Ascending aorta (tissue), 2 donors: ENCODE results near the gene B3GAT3. TPM values are rescaled to one million over a fixed set of nuclear protein-coding genes. Genes with fewer than 3 reads are reported as not detected.
A peak's percentile ranks its signal among the peaks of the same experiment; 100 is the strongest.
"Not testable (repeated sequence)": the region's sequence is repeated elsewhere in the genome, so short reads cannot be mapped to it uniquely, and the experiment has no call there.

ENCODE experiments used
- DNase-seq, 2 donors: peaks; one replicate each; pipeline ENCODE4 v3.0.0-alpha.2; 2019; ENCODE audit warnings: low spot score in 2 of 2
- H3K27ac ChIP-seq, 2 donors: fragments of 200-600 bp; sonication (generic); one replicate each; pipeline ENCODE4 v1.5.1; 2016 to 2017; ENCODE audit warnings: mild to moderate bottlenecking in 1 of 2
- H3K27me3 ChIP-seq: fragments of 200-600 bp; sonication (generic); one replicate; pipeline ENCODE4 v1.5.1; 2017
- H3K36me3 ChIP-seq, 2 donors: fragments of 200-600 bp; sonication (generic); one replicate each; pipeline ENCODE4 v1.5.1; 2016
- H3K4me1 ChIP-seq, 2 donors: fragments of 200-600 bp; sonication (generic); one replicate each; pipeline ENCODE4 v1.5.1; 2016 to 2017; ENCODE audit warnings: mild to moderate bottlenecking in 1 of 2
- H3K4me3 ChIP-seq, 2 donors: fragments of 200-600 bp; sonication (generic); one replicate each; pipeline ENCODE4 v1.5.1; 2016 to 2017; ENCODE audit warnings: mild to moderate bottlenecking in 1 of 2
- H3K9me3 ChIP-seq, 2 donors: fragments of 200-600 bp; sonication (generic); one replicate each; pipeline ENCODE4 v1.5.1; 2016
- intact Hi-C: fragments of 100-400 bp; cut with DNase I; formaldehyde crosslinking; loops from one replicate; pipeline ENCODE4 v1.15.1; 2023
- total RNA-seq: library from RNA; depleted of rRNA; stranded (reverse); fragments of >200 nt; gene quantifications from one replicate; pipeline ENCODE4 v1.1.0, GENCODE V29; 2016
- TF ChIP-seq, protein P1 (sequence below), 3 experiments: fragments of 200-600 bp in 2 of 3; fragments of 450-650 bp in 1 of 3; sonication (generic) in 2 of 3; IDR thresholded peaks; one replicate each; pipeline ENCODE4 v1.5.1; 2016 to 2019; ENCODE audit warnings: antibody characterized with exemption in 3 of 3, mild to moderate bottlenecking in 1 of 3, moderate library complexity in 1 of 3

B3GAT3 gene
- total RNA-seq, 1 donor from 2014 or later: 61.3 TPM

GRCh38 chr11:62632492-62632891 lies 10.7 kb upstream of the B3GAT3 start:
- TF ChIP-seq, protein P1, sequence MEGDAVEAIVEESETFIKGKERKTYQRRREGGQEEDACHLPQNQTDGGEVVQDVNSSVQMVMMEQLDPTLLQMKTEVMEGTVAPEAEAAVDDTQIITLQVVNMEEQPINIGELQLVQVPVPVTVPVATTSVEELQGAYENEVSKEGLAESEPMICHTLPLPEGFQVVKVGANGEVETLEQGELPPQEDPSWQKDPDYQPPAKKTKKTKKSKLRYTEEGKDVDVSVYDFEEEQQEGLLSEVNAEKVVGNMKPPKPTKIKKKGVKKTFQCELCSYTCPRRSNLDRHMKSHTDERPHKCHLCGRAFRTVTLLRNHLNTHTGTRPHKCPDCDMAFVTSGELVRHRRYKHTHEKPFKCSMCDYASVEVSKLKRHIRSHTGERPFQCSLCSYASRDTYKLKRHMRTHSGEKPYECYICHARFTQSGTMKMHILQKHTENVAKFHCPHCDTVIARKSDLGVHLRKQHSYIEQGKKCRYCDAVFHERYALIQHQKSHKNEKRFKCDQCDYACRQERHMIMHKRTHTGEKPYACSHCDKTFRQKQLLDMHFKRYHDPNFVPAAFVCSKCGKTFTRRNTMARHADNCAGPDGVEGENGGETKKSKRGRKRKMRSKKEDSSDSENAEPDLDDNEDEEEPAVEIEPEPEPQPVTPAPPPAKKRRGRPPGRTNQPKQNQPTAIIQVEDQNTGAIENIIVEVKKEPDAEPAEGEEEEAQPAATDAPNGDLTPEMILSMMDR (IDR thresholded peaks at IDR 0.05): no peak
- Histone ChIP-seq H3K27me3 (no peaks in the 10 kb centered on the region), H3K27ac (no peak overlapping the region), H3K9me3 (no peaks in the 10 kb centered on the region), H3K4me1 (no peaks in the 10 kb centered on the region), H3K4me3 (no peak overlapping the region), H3K36me3 (peaks cover 90 to 97% of the 10 kb centered on the region in 2 donors)
- no peak for DNase-seq
- intact Hi-C loops: no loop called here

DNA sequence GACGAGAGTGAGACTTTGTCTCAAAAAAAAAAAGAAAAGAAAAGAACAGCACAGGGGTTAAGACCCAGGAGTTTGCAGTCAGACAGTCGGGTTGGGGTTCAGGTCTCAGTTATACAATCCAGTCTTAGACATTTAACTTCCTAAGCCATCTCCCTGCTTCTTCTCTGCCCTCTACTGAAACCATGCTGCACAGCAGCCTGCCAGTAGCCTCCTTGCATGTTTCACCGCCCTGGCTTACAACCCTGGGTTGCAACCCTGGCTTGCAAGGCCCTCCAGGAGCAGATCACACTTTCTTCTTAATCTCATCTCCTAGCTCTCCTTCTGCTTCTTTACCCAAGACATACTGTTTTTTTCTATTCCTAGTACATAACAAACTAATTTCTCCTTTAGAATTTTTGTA lies 5.9 kb upstream of the B3GAT3 start:
- TF ChIP-seq, protein P1 (IDR thresholded peaks at IDR 0.05): no peak
- Histone ChIP-seq H3K27ac (no peak overlapping the region), H3K4me1 (no peaks in the 10 kb centered on the region), H3K4me3 (no peak overlapping the region), H3K36me3 (peaks cover 69 to 79% of the 10 kb centered on the region in 2 donors), H3K27me3 (no peaks in the 10 kb centered on the region), H3K9me3 (no peaks in the 10 kb centered on the region)
- DNase-seq: no peak
- intact Hi-C loops: no loop called here

DNA sequence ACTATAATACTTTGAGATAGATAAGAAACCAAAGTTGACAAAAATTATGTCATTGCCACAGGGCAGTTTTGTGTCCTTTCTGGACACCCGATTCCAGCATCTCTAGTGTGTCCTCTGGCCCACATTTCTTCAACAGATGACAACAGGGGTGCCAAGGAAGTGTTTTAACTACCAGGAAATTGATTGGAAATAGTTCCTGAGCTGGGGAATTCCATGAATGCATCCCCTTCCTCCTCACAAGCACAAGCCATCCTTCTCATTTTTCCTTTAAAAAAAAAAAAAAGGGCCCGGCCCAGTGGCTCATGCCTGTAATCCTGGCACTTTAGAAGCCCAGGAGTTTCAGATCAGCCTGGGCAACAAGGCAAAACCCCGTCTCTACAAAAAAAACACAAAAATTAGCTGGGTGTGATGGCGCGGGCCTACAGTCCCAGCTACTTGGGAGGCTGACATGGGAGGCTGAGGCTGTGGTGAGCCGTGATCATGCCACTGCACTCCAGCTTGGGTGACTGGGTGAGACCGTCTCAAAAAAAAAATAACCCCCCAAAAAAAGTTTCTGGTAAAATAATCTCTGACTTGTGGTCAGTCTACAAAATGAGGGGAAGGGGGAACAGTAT lies 797 bp upstream of the B3GAT3 start:
- TF ChIP-seq, protein P1 (IDR thresholded peaks at IDR 0.05): no peak
- Histone ChIP-seq H3K27me3 (no peaks in the 10 kb centered on the region), H3K27ac (peak overlapping the region; percentile 67 to 92), H3K36me3 (peaks cover 24 to 32% of the 10 kb centered on the region in 2 donors), H3K4me1 (peaks cover 4 to 10% of the 10 kb centered on the region in 2 donors), H3K4me3 (peak overlapping the region; percentile 69 to 93), H3K9me3 (no peaks in the 10 kb centered on the region)
- intact Hi-C loops: loop anchor here (1.0 to 2.0 kb wide), 2 partner anchors 24 to 30 kb away; partner anchors contain the start of gene GANAB
- DNase-seq: no peak

GRCh38 chr11:62621027-62621566 lies 689 bp downstream of the B3GAT3 start:
- intact Hi-C loops: loop anchor here (1.0 to 2.0 kb wide), 3 partner anchors 8 to 106 kb away; partner anchors contain the start of genes HNRNPUL2 and ROM1
- TF ChIP-seq, protein P1 (IDR thresholded peaks at IDR 0.05): no peak
- peak overlapping the region; percentile 69 to 93 for H3K4me3 ChIP-seq
- H3K36me3 ChIP-seq: peaks cover 19 to 31% of the 10 kb centered on the region in 2 donors
- H3K27me3 ChIP-seq: no peaks in the 10 kb centered on the region
- peak overlapping the region; percentile 67 to 92 for H3K27ac ChIP-seq
- H3K9me3 ChIP-seq: no peaks in the 10 kb centered on the region
- peaks cover 4 to 10% of the 10 kb centered on the region in 2 donors for H3K4me1 ChIP-seq
- no peak for DNase-seq

- H3K4me3 ChIP-seq, intact Hi-C loops, H3K27me3 ChIP-seq, H3K27ac ChIP-seq, DNase-seq, H3K9me3 ChIP-seq: not testable (repeated sequence)
- Histone ChIP-seq H3K4me1 (peaks cover 4 to 15% of the 10 kb centered on the region in 2 donors), H3K36me3 (peaks cover 14 to 25% of the 10 kb centered on the region in 2 donors)
These were observed 4.8 kb downstream of the B3GAT3 start for GRCh38 chr11:62616957-62617356.

GRCh38 chr11:62615521-62615920 lies 6.3 kb downstream of the B3GAT3 start:
- TF ChIP-seq, protein P1 (IDR thresholded peaks at IDR 0.05): no peak
- intact Hi-C loops: no loop called here
- H3K27me3 ChIP-seq: no peaks in the 10 kb centered on the region
- H3K4me3 ChIP-seq: no peak overlapping the region
- no peak overlapping the region for H3K27ac ChIP-seq
- H3K36me3 ChIP-seq: peaks cover 18 to 28% of the 10 kb centered on the region in 2 donors
- no peaks in the 10 kb centered on the region for H3K9me3 ChIP-seq
- H3K4me1 ChIP-seq: peaks cover 9 to 22% of the 10 kb centered on the region in 2 donors
- no peak for DNase-seq
